IMR-90 (cell line): Measurements from ENCODE around the gene MEIKIN. TPM values are rescaled to one million over a fixed set of nuclear protein-coding genes. Genes with fewer than 3 reads are reported as not detected.

Experiments
- ATAC-seq: fragments of 200-7000 bp; cut with Tn5 transposase; 2 replicates; pipeline ENCODE4 v1.9.1; 2020; ENCODE audit warnings: low read depth, mild to moderate bottlenecking, moderate library complexity
- BruUV-seq: library from RNA; stranded (reverse); fragments of 400-500 nt; replicated peaks from 2 replicates; lab custom pipeline; 2021; lab: Mats Ljungman, UMichigan
- CTCF ChIA-PET: fragments of 300-600 bp; formaldehyde crosslinking; extraction: SDS; loops from one replicate; lab custom pipeline; 2021; ENCODE audit warnings: antibody characterized with exemption; lab: Yijun Ruan, JAX
- POLR2A ChIA-PET: fragments of 300-600 bp; sonication (Branson Sonifier 250); formaldehyde crosslinking; loops from one replicate; lab custom pipeline; 2022; ENCODE audit warnings: antibody characterized with exemption; ENCODE audit not compliant: unreplicated experiment; lab: Charles Lee
- DNase-seq: peaks from one replicate; pipeline ENCODE4 v3.0.0; 2013
- H2AFZ ChIP-seq: replicated peaks from 2 replicates; pipeline ENCODE3; 2013; ENCODE audit warnings: low read length, mild to moderate bottlenecking; ENCODE audit not compliant: poor library complexity
- H2AK5ac ChIP-seq: 2 replicates; pipeline ENCODE4 v1.6.1; 2013; ENCODE audit warnings: low read depth, low read length, inconsistent platforms
- H2AK9ac ChIP-seq: replicated peaks from 2 replicates; pipeline ENCODE3; 2013; ENCODE audit warnings: mild to moderate bottlenecking, low read depth, low read length, moderate library complexity; ENCODE audit not compliant: poor library complexity
- H2BK120ac ChIP-seq: 2 replicates; pipeline ENCODE4 v1.6.1; 2013; ENCODE audit warnings: low read depth, low read length, inconsistent platforms
- H2BK15ac ChIP-seq: 3 replicates; pipeline ENCODE4 v1.6.1; 2013; ENCODE audit warnings: low read depth, low read length, inconsistent platforms
- H2BK20ac ChIP-seq: 2 replicates; pipeline ENCODE4 v1.6.1; 2013; ENCODE audit warnings: low read depth, mild to moderate bottlenecking, inconsistent platforms, low read length, moderate library complexity
- H2BK5ac ChIP-seq: 2 replicates; pipeline ENCODE4 v1.6.1; 2013; ENCODE audit warnings: mild to moderate bottlenecking, low read depth, low read length, inconsistent platforms; ENCODE audit not compliant: poor library complexity, severe bottlenecking
- H3K14ac ChIP-seq: replicated peaks from 2 replicates; pipeline ENCODE4 v1.6.1; 2013; ENCODE audit warnings: low read depth, low read length, inconsistent platforms
- H3K18ac ChIP-seq: 2 replicates; pipeline ENCODE4 v1.6.1; 2013; ENCODE audit warnings: low read depth, low read length, control low read depth
- H3K23ac ChIP-seq: 2 replicates; pipeline ENCODE4 v1.6.1; 2013; ENCODE audit warnings: low read depth, low read length, inconsistent platforms
- H3K27ac ChIP-seq: 2 replicates; pipeline ENCODE4 v1.5.1; 2013; ENCODE audit warnings: mild to moderate bottlenecking, control low read depth, low read length; ENCODE audit not compliant: insufficient read depth
- H3K27me3 ChIP-seq: 2 replicates; pipeline ENCODE4 v1.6.1; 2013; ENCODE audit warnings: low read length; ENCODE audit not compliant: control insufficient read depth, insufficient read depth
- H3K36me3 ChIP-seq: 2 replicates; pipeline ENCODE4 v1.6.1; 2013; ENCODE audit warnings: low read length, mixed read lengths; ENCODE audit not compliant: control insufficient read depth, insufficient read depth
- H3K4ac ChIP-seq: 2 replicates; pipeline ENCODE4 v1.6.1; 2013; ENCODE audit warnings: low read depth, low read length, inconsistent platforms
- H3K4me1 ChIP-seq: 2 replicates; pipeline ENCODE4 v1.6.1; 2013; ENCODE audit warnings: low read length, mixed read lengths; ENCODE audit not compliant: control insufficient read depth, insufficient read depth
- H3K4me2 ChIP-seq: 2 replicates; pipeline ENCODE4 v1.6.1; 2013; ENCODE audit warnings: low read depth, mild to moderate bottlenecking, control low read depth, low read length, moderate library complexity
- H3K4me3 ChIP-seq: 2 replicates; pipeline ENCODE4 v1.5.1; 2013; ENCODE audit warnings: low read depth, mild to moderate bottlenecking, control low read depth, low read length, moderate library complexity; ENCODE audit not compliant: insufficient read depth
- H3K56ac ChIP-seq: 2 replicates; pipeline ENCODE4 v1.6.1; 2013; ENCODE audit warnings: low read length, inconsistent platforms; ENCODE audit not compliant: insufficient read depth; ENCODE audit errors: extremely low read depth
- H3K79me1 ChIP-seq, 2 experiments: 2 replicates each; pipeline ENCODE4 v1.6.1; 2013; ENCODE audit warnings: low read length in 2 of 2, inconsistent platforms in 1 of 2, low read depth in 1 of 2
- H3K9ac ChIP-seq: 2 replicates; pipeline ENCODE4 v1.6.1; 2013; ENCODE audit warnings: low read depth, low read length, control low read depth
- H3K9me1 ChIP-seq: 2 replicates; pipeline ENCODE4 v1.6.1; 2013; ENCODE audit warnings: low read length, inconsistent platforms; ENCODE audit not compliant: insufficient read depth
- H3K9me3 ChIP-seq: 2 replicates; pipeline ENCODE4 v1.6.1; 2013; ENCODE audit warnings: low read length; ENCODE audit not compliant: control insufficient read depth, insufficient read depth
- H4K20me1 ChIP-seq: 2 replicates; pipeline ENCODE4 v1.6.1; 2013; ENCODE audit warnings: low read length, inconsistent platforms; ENCODE audit not compliant: insufficient read depth
- H4K5ac ChIP-seq: 2 replicates; pipeline ENCODE4 v1.6.1; 2013; ENCODE audit warnings: mild to moderate bottlenecking, low read depth, low read length, control low read depth
- H4K8ac ChIP-seq, 2 experiments: 2 replicates each; pipeline ENCODE4 v1.6.1; 2013; ENCODE audit warnings: low read depth in 2 of 2, low read length in 2 of 2, control low read depth in 1 of 2, inconsistent platforms in 1 of 2
- H4K91ac ChIP-seq: 2 replicates; pipeline ENCODE4 v1.6.1; 2013; ENCODE audit warnings: low read depth, low read length, inconsistent platforms; ENCODE audit not compliant: insufficient read depth
- BHLHE40 ChIP-seq: fragments of 150-350 bp; IDR thresholded peaks from 2 replicates; pipeline ENCODE4 v1.6.1; 2016; ENCODE audit warnings: mild to moderate bottlenecking, low read depth, low read length
- CHD1 ChIP-seq: IDR thresholded peaks from 2 replicates; pipeline ENCODE4 v1.6.1; 2012; ENCODE audit warnings: low read depth, low read length, improper control_type of control experiment
- CTCF ChIP-seq: conservative IDR thresholded peaks from 2 replicates; pipeline ENCODE4 v1.5.1; 2012; ENCODE audit warnings: mild to moderate bottlenecking, low read depth, low read length, improper control_type of control experiment
- FOS ChIP-seq: fragments of 150-350 bp; IDR thresholded peaks from 2 replicates; pipeline ENCODE4 v1.6.1; 2016; ENCODE audit warnings: low read depth, low read length
- NFE2L2 ChIP-seq: fragments of 150-350 bp; IDR thresholded peaks from 2 replicates; pipeline ENCODE4 v1.6.1; 2016; ENCODE audit warnings: low read depth, mild to moderate bottlenecking, low read length
- RAD21 ChIP-seq: IDR thresholded peaks from 2 replicates; pipeline ENCODE4 v1.6.1; 2012; ENCODE audit warnings: low read length, improper control_type of control experiment
- RCOR1 ChIP-seq: IDR thresholded peaks from 2 replicates; pipeline ENCODE4 v1.6.1; 2012; ENCODE audit warnings: mild to moderate bottlenecking, low read length, improper control_type of control experiment; ENCODE audit not compliant: insufficient replicate concordance
- RFX5 ChIP-seq: IDR thresholded peaks from 2 replicates; pipeline ENCODE4 v1.8.0; 2012; ENCODE audit warnings: low read depth, mild to moderate bottlenecking, low read length, moderate library complexity
- USF2 ChIP-seq: fragments of 150-350 bp; IDR thresholded peaks from 2 replicates; pipeline ENCODE4 v1.6.1; 2017; ENCODE audit warnings: mild to moderate bottlenecking, antibody characterized with exemption, low read length, low read depth
- WGBS, 2 experiments: methylation state at CpG; one replicate each; pipeline versions ENCODE4 v1.1.5 to v1.1.7; 2013; ENCODE audit warnings: missing lambda C conversion rate in 2 of 2; ENCODE audit not compliant: insufficient read length in 1 of 2; ENCODE audit errors: extremely low coverage in 2 of 2; 5-methylcytosine and 5-hydroxymethylcytosine counted together
- dilution Hi-C: fragments of 300-500 bp; cut with HindIII; formaldehyde crosslinking; loops from one replicate; pipeline ENCODE4 v1.14.3; 2018; ENCODE audit warnings: low sequenced_read_pairs; ENCODE audit not compliant: unreplicated experiment
- in situ Hi-C: fragments of 300-500 bp; cut with MboI; formaldehyde crosslinking; loops from 3 replicates; pipeline ENCODE4 v1.14.3; 2019; ENCODE audit warnings: low sequenced_read_pairs, inconsistent platforms, mixed read lengths
- intact Hi-C: fragments of 100-400 bp; cut with micrococcal nuclease; formaldehyde crosslinking; loops from 2 replicates; pipeline ENCODE4 v1.10.0; 2022
- polyA plus RNA-seq, 3 experiments: library from polyadenylated mRNA; depleted of rRNA; stranded (reverse); fragments of >200 nt; gene quantifications; 2 replicates each; pipeline ENCODE4 v1.2.3, GENCODE V29; 2012; ENCODE audit warnings: low replicate concordance in 1 of 3
- total RNA-seq: library from RNA; depleted of rRNA; stranded (reverse); fragments of >200 nt; gene quantifications from 2 replicates; pipeline ENCODE4 v1.2.3, GENCODE V29; 2012

The MEIKIN gene
- total and polyA plus RNA-seq, 2 of the 4 experiments (the other 2 are of a cell fraction): not detected

GRCh38 chr5:131824631-131825030 lies 120.8 kb downstream of the MEIKIN start:
- no peak overlapping the region for H3K27ac ChIP-seq
- no peak overlapping the region for H3K18ac ChIP-seq
- H2BK15ac ChIP-seq: no peak overlapping the region
- no peak overlapping the region for H3K14ac ChIP-seq
- ATAC-seq: no peak
- in situ Hi-C loops (no loop called here), dilution Hi-C loops (no loop called here), intact Hi-C loops (no loop called here)
- H3K79me1 ChIP-seq: no peaks in the 10 kb centered on the region
- no peak overlapping the region for H4K5ac ChIP-seq
- ChIA-PET POLR2A (no interaction called here), CTCF (interaction anchor here (0.6 kb wide), 1 partner anchor 172 kb away, joined by 4 read pairs; no protein-coding TSS in a partner anchor)
- no peak overlapping the region for H2BK20ac ChIP-seq
- H3K27me3 ChIP-seq: no peaks in the 10 kb centered on the region
- no peak overlapping the region for H3K4ac ChIP-seq
- no peak overlapping the region for H3K4me3 ChIP-seq
- no peak overlapping the region for H4K91ac ChIP-seq
- no peak for DNase-seq
- no peak overlapping the region for H2AK9ac ChIP-seq
- no peaks in the 10 kb centered on the region for H3K9me1 ChIP-seq
- no peak overlapping the region for H3K56ac ChIP-seq
- H2BK5ac ChIP-seq: no peak overlapping the region
- no peak overlapping the region for H2AK5ac ChIP-seq
- H3K36me3 ChIP-seq: no peaks in the 10 kb centered on the region
- no peak overlapping the region for H3K4me2 ChIP-seq
- no peaks in the 10 kb centered on the region for H3K4me1 ChIP-seq
- no peak overlapping the region for H3K9ac ChIP-seq
- no peak overlapping the region for H3K23ac ChIP-seq
- no peaks in the 10 kb centered on the region for H4K20me1 ChIP-seq
- H2AFZ ChIP-seq: no peak overlapping the region
- no peak overlapping the region for H4K8ac ChIP-seq
- 0 out of 2 replicates have a peak, but pooled peaks cover 4% of the 10 kb centered on the region for H3K9me3 ChIP-seq
- BruUV-seq: no TSS peak
- no peak for TF ChIP-seq RAD21
- no peak for TF ChIP-seq BHLHE40
- no peak for TF ChIP-seq NFE2L2
- no peak for TF ChIP-seq RFX5
- TF ChIP-seq FOS: no peak
- no peak for TF ChIP-seq RCOR1
- no peak for TF ChIP-seq CHD1
- TF ChIP-seq USF2: no peak
- no peak for TF ChIP-seq CTCF
- WGBS, 2 experiments: no CpG with 5 or more reads among the region's 1 CpG
- H2BK120ac ChIP-seq: no peak overlapping the region
